KG1 (cell line): ENCODE results near the gene TRERF1.
A peak's percentile ranks its signal among the peaks of the same experiment; 100 is the strongest.
"Not testable (repeated sequence)": the region's sequence is repeated elsewhere in the genome, so short reads cannot be mapped to it uniquely, and the experiment has no call there.

ENCODE experiments used
- DNase-seq: peaks from one replicate; lab custom pipeline; 2025; lab: John Stamatoyannopoulos, UW

Gene TRERF1

DNA sequence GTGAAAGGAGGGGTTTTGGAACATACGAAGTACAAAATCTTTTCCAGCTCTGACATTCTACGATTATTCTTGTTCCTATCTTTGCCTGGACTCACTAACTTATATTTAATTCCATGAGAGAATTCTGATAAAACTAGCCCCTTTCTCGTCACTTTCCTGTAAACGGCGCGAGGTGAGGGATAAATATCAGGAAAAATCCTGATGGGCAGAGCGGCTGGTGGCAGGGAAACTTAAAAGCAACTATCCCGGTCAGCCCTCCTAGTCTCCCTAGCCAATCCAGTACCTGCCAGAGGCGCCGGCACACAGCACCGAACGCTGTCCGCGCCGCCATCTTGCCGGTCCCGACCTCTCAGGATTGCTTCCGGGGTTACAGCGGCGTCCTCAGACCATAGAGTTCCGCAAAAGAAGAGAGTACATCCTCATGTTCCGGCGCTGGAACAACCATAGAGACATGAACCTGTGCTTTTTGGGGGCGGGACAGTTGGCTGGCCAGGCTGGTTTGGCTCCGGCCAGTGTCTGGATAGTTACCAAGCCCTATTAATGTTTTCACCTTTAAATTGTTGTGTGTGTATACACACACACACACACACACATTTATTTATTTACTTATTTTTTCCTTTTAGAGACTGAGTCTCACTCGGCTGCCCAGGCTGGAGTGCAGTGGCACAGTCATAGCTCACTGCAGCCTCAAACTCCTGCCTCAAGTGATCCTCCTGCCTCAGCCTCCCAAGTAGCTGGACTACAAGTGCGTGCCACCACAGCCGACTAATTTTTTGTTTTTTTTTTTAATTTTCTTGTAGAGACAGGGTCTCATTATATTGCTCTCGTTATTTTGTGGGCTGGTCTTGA, 234.0 kb downstream of the TRERF1 start, which contains the start of gene MRPS10:
MRPS10 (minus strand) TSS at position 343 of the 849 bp plus-strand sequence; CDS start at position 331, 12 bp downstream.
- DNase-seq = peak; percentile 89

DNA sequence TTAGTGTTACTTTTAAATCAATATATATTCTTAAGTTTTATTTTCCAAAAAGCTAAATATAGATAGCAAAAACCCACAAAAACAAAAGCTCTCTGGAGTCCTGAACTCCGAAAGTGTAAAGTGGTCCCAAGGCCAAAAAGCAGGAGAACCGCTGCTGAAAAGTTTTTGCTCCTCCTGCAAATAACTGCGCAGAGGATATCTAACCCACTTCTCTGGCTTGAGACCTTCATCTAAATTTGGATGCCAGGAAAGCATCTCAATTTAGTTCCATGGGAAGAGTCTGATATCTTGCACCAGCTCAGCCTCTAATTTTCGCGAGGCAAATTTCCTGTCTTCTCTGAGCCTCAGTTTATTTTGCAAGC, 234.6 kb downstream of the TRERF1 start:
- no peak for DNase-seq

DNA sequence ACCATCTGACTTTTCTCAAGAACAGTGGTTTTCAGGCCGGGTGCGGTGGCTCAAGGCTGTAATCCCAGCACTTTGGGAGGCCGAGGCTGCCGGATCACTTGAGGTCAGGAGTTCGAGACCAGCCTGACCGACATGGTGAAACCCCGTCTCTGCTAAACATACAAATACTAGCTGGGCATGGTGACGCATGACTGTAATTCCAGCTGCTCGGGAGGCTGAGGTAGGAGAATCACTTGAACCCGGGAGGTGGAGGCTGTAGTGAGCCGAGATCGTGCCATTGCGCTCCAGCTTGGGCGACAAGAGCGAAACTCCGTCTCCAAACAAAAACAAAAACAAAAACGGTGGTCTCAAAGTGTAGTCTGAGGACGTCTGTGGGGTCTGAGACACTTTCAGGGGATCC, 235.2 kb downstream of the TRERF1 start:
- DNase-seq = not testable (repeated sequence)

DNA sequence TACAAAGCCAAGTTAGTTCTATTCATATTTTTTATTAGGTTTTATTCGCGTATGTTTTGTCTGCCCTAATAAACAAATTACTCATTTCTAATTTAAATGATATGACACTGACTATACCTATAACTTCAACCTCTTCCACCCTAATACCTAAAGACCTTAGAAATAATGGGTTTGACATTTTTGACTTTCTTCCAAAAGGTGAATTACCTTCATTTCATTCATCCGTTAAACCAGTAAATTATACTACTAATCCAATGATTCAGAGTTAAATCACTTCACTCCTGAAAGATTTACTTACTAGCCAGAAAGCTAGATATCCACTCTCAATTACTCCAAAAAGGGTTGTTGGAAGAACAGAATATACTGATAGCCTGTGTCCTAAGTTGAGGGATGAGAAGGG, 239.3 kb downstream of the TRERF1 start:
- DNase-seq = no peak

DNA sequence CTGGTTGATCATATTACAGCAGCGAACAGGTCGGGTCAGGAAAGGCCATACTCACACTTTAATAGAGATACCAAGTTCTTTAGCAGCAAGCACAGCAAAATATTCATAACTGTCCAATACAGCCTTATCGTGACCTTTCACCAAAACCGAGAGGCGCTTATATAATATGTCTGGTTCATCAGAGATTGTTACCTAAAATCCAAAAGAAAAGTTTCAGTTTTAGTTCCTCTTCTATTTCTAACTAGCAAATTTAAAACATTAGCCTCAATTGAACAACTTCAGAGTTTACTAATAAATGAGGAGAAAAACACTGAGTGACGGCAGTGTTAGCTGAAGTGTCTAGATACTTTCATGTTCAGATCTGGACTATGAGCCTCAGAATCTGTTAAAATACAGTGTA, 240.0 kb downstream of the TRERF1 start:
- no peak for DNase-seq

DNA sequence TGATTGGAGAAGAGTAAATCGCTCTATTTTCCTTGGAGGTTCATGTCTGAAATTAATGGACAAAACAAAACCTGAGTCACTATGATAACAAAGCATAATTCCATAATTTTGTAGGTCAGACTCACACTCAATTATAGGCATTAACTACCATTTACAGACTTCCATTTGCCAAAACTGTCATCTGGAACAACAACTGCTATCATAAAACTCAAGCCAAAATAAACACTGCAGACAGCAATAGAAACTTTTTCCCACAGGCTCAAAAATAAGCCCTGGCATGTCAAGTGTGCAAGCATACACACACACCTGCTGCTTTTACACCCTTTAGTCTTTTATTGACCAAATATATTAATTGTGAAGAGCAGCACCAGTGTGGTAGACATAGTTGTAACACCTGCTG, 241.2 kb downstream of the TRERF1 start:
- DNase-seq = no peak

DNA sequence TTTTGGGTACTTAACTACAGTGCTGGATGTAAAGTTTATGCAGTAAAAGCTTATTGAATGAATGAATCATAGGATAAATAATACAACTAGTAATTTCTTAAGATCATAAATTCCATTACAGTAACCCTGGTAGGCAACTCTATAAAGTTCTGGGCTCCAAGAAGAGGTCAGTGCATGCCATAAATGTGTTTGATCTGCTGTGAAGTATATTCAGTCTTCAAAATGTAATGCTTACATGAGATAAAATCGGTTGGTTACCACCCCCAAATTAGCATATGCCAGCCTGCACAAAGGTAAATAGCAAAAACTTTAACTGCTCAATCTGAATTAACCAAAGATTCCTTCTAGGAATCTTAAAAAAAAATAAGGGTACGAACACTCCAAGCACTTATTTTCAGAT, 244.2 kb downstream of the TRERF1 start:
- not testable (repeated sequence) for DNase-seq

DNA sequence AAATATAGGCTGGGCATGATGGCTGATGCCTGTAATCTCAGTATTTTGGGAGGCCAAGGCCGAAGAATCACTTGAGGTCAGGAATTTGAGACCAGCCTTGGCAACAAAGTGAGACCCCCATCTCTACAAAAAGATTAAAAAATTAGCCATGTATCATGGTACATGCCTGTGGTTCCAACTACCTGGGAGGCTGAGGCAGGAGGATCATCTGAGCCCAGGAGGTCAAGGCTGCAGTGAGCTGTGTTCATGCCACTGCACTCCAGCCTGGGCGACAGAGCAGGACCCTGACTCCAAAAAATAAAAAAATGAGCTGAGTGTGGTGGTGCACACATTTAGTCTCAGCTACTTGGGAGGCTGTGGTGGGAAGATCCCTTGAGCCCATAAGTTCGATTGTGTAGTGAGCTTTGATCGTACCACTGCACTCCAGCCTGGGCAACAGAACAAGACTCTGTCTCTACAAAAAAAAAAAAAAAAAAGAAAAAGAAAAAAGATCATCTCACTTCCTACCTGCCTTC, 246.9 kb downstream of the TRERF1 start:
- DNase-seq = no peak

DNA sequence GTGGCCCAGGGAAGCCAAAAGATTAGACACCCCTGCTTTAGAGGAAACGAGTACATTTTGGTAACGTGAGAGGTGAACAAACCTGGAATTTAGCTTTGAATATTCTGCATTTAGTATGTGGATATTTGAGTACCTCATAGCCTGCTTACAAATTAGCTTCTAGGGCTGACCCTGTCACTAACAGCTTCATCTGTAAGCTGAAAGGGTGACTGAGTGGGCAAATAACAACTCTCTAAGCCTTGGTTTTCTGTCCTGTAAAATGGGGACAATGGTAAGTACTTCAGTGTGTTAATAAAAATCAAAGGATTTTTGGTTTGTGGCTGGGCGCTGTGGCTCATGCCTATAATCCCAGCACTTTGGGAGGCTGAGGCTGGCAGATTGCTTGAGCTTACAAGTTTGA, 248.5 kb downstream of the TRERF1 start:
- DNase-seq = no peak

DNA sequence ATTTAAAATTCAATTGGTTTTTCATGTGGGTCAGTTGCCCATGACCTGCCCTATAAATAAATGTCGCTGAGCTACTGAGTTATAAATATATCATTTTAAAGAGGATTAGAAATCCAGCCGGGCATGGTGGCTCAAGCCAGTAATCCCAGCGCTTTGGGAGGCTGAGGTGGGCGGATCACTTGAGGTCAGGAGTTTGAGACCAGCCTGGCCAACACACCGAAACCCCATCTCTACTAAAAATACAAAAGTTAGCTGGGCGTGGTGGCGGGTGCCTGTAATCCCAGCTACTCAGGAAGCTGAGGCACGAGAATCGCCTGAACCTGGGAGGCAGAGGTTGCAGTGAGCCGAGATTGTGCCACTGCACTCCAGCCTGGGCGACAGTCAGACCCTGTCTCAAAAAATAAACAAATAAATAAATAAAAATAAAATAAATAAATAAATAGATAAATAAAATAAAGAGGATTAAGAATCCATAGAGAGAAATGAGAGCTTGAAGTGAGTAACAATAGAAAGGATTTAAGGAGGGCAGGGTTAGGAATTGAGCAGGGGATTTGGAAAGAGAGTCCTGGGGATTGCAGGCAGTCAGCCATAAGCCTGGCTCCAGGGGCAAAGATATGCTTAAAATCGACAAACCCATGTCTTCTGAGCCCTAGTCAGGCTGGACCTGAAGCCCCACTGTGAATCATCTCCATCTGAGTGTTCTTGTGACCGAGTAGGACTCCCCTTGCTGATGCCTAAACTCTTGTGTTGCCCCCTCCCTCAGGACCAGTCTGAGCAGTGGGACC, 249.4 kb downstream of the TRERF1 start:
- not testable (repeated sequence) for DNase-seq

DNA sequence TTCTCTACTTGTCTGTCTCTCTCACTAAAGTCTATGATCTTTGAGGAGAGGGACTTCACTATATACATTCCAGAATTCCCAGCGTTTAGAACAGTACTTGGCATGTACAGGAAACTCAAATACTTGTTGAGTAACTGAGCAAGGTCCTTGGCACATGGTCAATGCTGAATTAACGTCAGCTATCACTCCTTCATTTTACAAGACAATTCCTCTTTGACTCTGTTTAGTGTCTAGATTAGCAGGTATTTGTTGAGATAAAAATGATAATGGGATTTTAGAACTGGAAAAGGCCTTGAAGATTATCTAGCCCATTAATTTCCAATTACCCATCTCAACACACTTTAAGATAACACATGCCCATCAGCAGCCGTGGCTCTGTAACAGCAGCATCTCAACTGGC, 250.3 kb downstream of the TRERF1 start:
- DNase-seq = no peak

DNA sequence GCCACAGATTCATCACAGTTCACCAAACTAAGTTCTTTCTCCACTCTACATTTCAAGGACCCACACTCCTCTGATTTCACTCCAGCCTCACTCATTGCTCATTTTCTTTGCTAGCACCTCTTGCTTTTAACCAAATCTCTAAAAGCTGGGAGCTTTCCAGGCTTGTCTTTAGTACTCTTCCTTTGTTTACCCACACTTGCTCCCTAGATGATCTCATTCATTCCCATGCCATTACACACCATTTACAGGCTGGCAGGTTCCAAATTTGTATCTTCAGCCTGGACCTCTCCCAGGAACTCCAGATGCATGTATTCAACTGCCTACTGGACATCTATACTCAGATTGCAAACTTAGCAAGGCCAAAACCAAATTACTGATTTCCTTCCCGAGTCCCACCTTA, 251.7 kb downstream of the TRERF1 start:
- no peak for DNase-seq

DNA sequence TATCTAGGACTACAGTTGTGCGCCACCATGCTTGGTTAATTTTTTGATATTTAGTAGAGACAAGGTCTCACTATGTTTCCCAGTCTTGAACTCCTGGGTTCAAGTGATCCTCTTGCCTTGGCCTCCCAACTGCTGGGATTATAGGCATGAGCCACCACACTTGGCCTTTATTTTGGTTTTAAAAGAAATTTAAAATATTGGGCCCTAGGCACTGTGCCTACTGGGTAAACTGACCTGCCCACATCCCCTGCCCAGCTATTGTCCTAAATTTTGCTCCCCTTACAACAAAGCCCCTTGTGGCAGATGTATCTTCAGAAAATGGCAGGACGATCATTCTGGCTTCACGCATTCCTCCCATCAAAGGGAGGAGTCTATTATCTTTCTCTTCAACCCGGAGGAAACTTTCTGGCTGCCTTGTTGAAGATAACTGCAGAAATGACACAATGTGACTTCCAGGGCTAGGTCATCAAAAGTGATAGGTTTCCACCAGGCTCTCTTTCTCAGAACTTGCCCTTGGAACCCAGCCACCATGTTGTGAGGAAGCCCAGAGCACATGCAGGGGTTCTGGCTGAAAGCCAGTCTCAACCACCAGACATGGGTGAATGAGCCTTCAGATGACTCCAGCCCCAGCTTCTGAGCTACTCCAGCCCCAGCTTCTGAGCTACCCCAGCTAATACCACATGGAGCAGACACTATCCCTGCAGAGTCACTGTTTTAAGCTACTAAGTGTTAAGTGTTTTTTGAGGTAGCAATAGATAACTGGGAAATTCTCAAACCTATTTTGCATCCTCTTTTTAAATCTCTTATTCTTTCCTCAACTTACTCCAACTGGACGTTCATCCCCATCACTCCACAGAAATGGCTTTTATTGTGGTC, 252.4 kb downstream of the TRERF1 start:
- DNase-seq = no peak

DNA sequence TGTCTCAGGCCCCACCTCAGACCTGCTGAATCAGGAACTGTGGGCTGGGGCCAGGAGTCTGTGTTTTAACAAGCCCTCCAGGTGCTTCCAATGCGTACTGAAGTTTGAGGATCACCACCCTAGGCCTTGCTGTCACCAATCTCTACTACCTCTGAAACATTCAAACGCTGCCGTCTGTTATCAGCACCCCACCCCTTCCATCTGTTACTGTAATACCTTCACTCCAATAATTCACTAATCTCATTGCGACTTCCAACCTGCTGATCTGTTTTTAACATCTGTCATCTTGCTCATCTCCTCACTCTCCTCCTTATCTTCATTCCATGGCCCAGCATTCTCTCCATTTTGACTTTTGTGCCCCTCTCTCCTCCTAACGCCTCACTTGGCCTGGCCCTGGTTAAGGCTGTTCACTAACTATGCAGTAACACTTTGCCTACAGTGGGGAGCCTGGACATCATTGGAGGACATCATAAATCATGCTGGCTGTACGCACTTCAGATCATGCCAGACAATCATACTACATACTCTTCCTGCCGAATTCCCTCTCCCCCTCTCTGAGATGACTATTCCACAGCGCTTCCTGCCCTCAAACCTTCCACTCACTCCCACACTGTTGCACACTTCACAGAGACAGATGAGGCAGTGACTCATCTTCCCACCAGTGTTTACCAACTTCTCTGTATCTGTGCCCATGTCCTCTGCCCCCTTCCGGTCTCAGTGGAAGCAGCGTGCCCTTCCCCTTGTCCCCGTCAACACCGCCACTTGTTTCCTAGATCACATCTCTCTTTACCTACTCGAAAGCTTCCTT, 254.0 kb downstream of the TRERF1 start:
- no peak for DNase-seq

DNA sequence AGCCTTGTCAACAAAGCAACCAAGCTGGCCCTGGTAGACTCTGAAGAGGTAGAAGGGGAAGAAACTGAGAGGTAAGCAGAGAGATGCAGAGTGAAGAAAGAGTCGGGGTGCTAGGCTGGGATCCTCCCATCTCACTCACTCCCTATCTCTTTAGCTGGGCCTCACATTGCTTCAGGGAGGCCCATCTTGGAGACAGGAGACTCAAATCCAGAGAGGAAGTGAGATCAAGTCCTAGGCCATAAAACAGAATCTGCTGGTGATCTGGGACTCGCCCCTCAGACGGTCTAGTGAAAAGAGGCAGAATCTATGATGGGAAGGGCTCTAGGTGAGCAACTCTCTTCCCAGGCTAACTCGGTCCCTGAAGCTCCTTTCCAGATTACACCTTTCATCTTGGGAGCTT, 256.3 kb downstream of the TRERF1 start:
- no peak for DNase-seq

DNA sequence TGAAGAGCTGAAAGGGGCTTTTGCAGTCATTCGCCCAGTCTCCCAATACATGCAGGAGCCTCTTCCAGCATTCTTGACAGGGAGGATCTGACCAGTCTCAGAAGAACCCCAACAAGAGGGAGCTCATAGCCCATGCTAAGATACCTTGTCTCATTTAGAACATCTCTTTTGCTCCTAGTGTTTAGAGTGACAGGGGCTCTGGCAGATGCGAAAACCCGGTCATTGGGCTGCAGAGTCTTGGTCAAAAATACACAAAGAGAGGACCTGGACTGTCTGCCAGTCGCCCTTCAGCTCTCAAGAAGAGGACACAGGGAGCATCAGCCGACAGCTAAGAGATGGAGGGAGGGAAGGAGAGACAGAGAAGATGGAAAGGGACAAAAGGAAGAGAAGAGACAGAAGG, 257.7 kb downstream of the TRERF1 start:
- no peak for DNase-seq

DNA sequence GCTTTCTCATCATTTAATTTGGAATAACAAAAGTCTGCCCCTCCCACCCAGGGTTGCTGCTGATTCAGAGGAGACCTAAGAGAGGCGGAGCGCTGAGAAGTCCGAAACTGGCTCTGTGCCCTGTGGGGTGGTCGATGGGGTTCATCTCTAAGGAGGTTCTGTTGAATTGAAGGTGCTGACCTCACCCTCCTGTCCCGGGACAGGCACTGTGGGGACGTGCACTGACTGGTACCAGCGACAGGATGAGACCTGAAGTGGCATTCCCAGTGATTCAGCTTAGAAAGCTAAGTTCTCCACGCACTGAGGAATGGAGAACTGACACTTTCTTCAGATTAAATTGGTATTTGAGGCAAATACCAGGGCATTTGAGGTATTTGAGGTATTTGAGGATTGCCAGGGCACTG, 258.2 kb downstream of the TRERF1 start:
- no peak for DNase-seq

DNA sequence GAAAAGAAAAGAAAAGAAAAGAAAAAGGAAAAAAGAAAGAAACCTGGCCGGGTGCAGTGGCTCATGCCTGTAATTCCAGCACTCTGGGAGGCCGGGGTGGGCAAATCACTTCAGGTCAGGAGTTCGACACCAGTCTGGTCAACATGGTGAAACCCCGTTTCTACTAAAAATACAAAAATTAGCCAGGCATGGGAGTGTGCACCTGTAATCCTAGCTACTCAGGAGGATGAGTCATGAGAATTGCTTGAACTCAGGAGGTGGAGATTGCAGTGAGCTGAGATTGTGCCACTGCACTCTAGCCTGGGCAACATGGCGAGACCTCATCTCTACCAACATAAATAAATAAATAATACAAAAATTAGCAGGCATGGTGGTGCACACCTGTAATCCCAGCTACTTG, 259.3 kb downstream of the TRERF1 start:
- not testable (repeated sequence) for DNase-seq

DNA sequence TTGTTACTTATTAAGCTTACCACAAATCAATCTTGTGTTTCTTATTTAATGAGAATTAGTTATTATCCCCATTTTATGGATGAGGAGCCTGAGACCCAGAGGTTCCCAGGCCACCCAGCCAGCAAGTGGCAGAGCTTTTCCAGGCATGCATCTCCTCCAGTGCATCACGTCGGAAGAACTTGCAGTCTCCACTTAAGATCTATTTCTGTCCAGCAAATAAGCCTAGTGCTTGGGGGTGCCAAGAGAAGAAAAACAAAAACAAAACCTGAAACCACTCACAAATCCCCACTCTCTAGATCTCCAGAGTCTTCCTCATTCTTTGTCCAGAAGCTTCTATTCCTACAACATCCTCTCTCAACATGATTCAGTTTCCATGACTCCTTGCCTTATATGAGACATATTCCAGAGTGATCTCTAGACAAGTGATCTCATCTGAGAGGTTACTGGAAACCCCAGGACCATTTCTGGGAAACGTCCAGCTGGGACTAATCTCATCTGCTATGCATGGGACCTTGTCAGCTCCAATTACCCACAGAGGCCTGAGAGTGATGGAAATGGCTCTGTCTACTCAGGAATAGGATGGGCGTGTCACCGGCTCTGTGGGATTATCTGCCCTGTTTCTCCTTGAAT, 261.1 kb downstream of the TRERF1 start:
- DNase-seq = no peak

DNA sequence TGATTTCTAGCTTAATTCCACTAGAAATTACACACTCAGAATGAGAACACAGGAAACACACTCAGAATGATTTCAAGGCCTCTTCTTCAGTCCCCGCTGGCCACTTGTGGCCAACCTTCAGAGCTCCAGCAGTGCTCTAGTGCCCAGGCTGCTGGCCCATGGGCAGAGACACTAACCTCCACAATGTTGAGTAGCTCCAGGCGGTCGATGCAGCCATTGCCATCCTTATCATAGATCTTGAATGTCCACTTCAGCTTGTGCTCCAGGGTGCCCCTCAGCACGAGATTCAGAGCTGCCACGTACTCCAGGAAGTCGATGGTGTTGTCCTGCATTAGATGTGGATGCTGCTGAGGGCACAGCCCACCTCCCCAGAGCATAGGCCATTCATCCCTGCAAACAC, 263.3 kb downstream of the TRERF1 start:
- no peak for DNase-seq

DNA sequence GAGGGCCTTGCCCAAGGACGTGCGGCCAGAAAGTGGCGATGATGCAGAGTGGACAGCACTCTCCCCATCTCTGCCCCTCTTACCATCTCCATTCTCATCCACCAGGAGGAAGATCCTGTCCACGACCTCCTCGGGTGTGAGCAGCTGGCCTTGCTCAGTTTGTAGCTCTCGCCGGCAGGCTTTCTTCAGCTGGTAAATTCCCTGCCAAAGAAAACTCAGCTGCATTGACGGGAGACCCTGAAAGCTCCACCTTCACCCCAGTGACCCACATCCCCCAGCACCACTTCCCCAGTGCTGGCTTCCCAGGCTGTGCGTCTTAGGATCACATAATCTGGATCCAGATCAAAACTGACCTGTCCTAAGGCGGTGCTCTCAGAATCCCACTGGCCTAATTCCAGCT, 266.1 kb downstream of the TRERF1 start:
- DNase-seq = no peak
